ENCODE results near the gene GMCL1.
"Not testable (repeated sequence)": the region's sequence is repeated elsewhere in the genome, so short reads cannot be mapped to it uniquely, and the experiment has no call there.

The GMCL1 gene

GRCh38 chr2:69829256-69830044 lies at the start of gene GMCL1:
Gene GMCL1 (plus strand): TSS chr2:69829660. CDS start chr2:69829893, 233 bp downstream.
- peak; percentile 97 for DNase-seq (ENCODE audit: low read depth)

GRCh38 chr2:69780921-69781320 lies 48.5 kb upstream of the GMCL1 start:
- no peak for DNase-seq (ENCODE audit: low read depth)

GRCh38 chr2:69781321-69782248 lies 47.9 kb upstream of the GMCL1 start:
- no peak for DNase-seq (ENCODE audit: low read depth)

- DNase-seq (ENCODE audit: low read depth): no peak
Observed at GRCh38 chr2:69784228-69784627, 45.2 kb upstream of the GMCL1 start.

GRCh38 chr2:69785358-69785757 lies 44.1 kb upstream of the GMCL1 start:
- DNase-seq (ENCODE audit: low read depth): no peak

GRCh38 chr2:69786052-69786560 lies 43.4 kb upstream of the GMCL1 start:
- no peak for DNase-seq (ENCODE audit: low read depth)

- DNase-seq (ENCODE audit: low read depth): peak; percentile 84
Observed at GRCh38 chr2:69789175-69789721, 40.2 kb upstream of the GMCL1 start.

- peak; percentile 43 for DNase-seq (ENCODE audit: low read depth)
Observed at GRCh38 chr2:69789772-69790600, 39.5 kb upstream of the GMCL1 start.

- DNase-seq (ENCODE audit: low read depth): no peak
Observed at GRCh38 chr2:69790601-69790959, 38.9 kb upstream of the GMCL1 start.

GRCh38 chr2:69791045-69791444 lies 38.4 kb upstream of the GMCL1 start:
- DNase-seq (ENCODE audit: low read depth): no peak

GRCh38 chr2:69796174-69796573 lies 33.3 kb upstream of the GMCL1 start:
- no peak for DNase-seq (ENCODE audit: low read depth)

- no peak for DNase-seq (ENCODE audit: low read depth)
Observed at GRCh38 chr2:69797235-69797634, 32.2 kb upstream of the GMCL1 start.

GRCh38 chr2:69797836-69798289 lies 31.6 kb upstream of the GMCL1 start:
- DNase-seq (ENCODE audit: low read depth): no peak

- peak; percentile 63 for DNase-seq (ENCODE audit: low read depth)
Observed at GRCh38 chr2:69798290-69798908, 31.1 kb upstream of the GMCL1 start.

GRCh38 chr2:69798909-69799526 lies 30.4 kb upstream of the GMCL1 start:
- peak; percentile 70 for DNase-seq (ENCODE audit: low read depth)

- no peak for DNase-seq (ENCODE audit: low read depth)
Observed at GRCh38 chr2:69801745-69802290, 27.6 kb upstream of the GMCL1 start.

GRCh38 chr2:69802781-69803367 lies 26.6 kb upstream of the GMCL1 start:
- DNase-seq (ENCODE audit: low read depth): not testable (repeated sequence)

- DNase-seq (ENCODE audit: low read depth): no peak
Observed at GRCh38 chr2:69804416-69804815, 25.0 kb upstream of the GMCL1 start.

- no peak for DNase-seq (ENCODE audit: low read depth)
Observed at GRCh38 chr2:69805887-69806286, 23.6 kb upstream of the GMCL1 start.
